Measurements from ENCODE around the gene KIF26B. TPM values are rescaled to one million over a fixed set of nuclear protein-coding genes. Genes with fewer than 3 reads are reported as not detected.

KIF26B gene
- total and polyA plus RNA-seq, 10 of the 15 experiments (the other 5 are each of a cell fraction or from before 2014, with no cell fraction given), result 0.35 to 11.6 (median 2.2) TPM

DNA sequence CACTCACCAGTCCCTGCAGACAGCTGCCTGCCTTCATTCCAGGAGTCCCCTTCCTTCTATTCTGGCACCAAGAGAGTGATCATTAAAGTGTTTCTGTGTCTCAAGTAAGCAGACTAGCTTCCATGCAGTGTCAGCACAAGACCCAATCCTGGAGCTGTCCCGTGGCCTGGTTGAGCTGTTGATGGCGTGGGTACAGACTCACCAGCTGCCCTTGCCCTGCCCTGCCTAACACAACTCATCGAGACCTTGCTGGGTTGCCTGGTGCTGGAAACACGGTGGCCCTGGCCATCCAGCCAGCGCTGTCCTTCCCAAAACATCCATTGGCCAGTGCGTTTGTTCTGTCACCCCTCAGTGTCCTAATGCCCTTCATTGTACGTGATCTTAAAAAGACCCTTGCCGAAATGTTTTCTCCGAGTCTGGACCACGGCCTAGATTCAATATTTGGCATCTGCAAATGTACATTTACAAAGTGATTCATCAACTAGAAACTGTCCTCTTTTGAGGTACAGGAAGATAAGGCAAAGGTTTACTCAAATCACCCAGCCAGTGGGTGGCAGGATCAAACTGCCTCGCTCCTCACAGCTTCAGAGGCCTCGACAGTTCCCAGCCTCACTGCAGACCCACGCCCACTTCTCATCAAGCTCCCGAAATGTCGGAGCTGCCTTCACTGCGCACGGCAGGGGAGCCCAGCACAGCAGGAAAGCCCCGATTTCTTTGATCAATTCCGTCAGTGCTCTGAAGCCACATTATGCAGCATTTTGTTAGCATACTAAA, 494.2 kb downstream of the KIF26B start:
- Histone ChIP-seq H3K9ac (ENCODE audit: control insufficient read depth, insufficient read depth, low read length) (no peak overlapping the region), H3K79me2 (ENCODE audit: control insufficient read depth, insufficient read depth, low read length) (peaks cover 17% of the 10 kb centered on the region), H2AFZ (ENCODE audit: control insufficient read depth, low read depth, low read length) (peak overlapping the region; percentile 52), H3K9me3 (replicated peaks; ENCODE audit: control insufficient read depth, insufficient read depth, low read length) (no peaks in the 10 kb centered on the region), H3K4me3 (peak overlapping the region; percentile 61), H3K4me2 (ENCODE audit: control insufficient read depth, insufficient read depth) (peak overlapping the region; percentile 61), H3K4me1 (ENCODE audit: control insufficient read depth, insufficient read depth, low read length) (peaks cover 21% of the 10 kb centered on the region), H3K36me3 (ENCODE audit: control insufficient read depth in 2 of 2, insufficient read depth in 2 of 2, low read length in 1 of 2) (no peaks in the 10 kb centered on the region), H4K20me1 (ENCODE audit: control insufficient read depth, insufficient read depth) (no peaks in the 10 kb centered on the region), H3K27me3 (replicated peaks in 1 of 2; ENCODE audit: control insufficient read depth in 2 of 2, insufficient read depth in 2 of 2, low read length in 1 of 2) (no peaks in the 10 kb centered on the region), H3K27ac (ENCODE audit: control insufficient read depth, insufficient read depth) (no peak overlapping the region)
- intact Hi-C loops (cut with micrococcal nuclease; ENCODE audit: unreplicated experiment) (loop anchor here (5.0 to 10.0 kb wide), 4 partner anchors 248 to 686 kb away; no protein-coding TSS in a partner anchor), in situ Hi-C loops (cut with MboI) (no loop called here)
- DNase-seq (ENCODE audit: low read depth, low spot score), result no peak
- ChIA-PET POLR2A (no interaction called here), CTCF (interaction anchor here (0.6 to 2.4 kb wide), 8 partner anchors 19 to 496 kb away, joined by 3 to 11 read pairs (median 4); no protein-coding TSS in a partner anchor), SMC1A (ENCODE audit: uncharacterized antibody, unreplicated experiment) (interaction anchor here (0.6 to 1.4 kb wide), 5 partner anchors 16 to 240 kb away, joined by 3 to 4 read pairs (median 3); no protein-coding TSS in a partner anchor), RAD21 (ENCODE audit: unreplicated experiment) (interaction anchor here (1.1 to 2.1 kb wide), 4 partner anchors 159 to 352 kb away, joined by 3 to 8 read pairs (median 3); no protein-coding TSS in a partner anchor)
- FAIRE-seq, result no peak
- BruUV-seq (replicated peaks), result no TSS peak
- peak; percentile 57 for ATAC-seq
- 40% methylated on average over 19 of the region's 19 CpGs for WGBS (ENCODE audit: insufficient coverage, insufficient replicate concordance, low lambda C conversion rate, missing lambda C conversion rate)
- TF ChIP-seq KAT2A (conservative IDR thresholded peaks at IDR 0.05; ENCODE audit: control insufficient read depth, low read depth, low read length) (no peak), SMC3 (IDR thresholded peaks at IDR 0.05; ENCODE audit: borderline replicate concordance, low read length) (0 out of 2 replicates have a peak, but pooled peaks have one; percentile 2), RAD21 (IDR thresholded peaks at IDR 0.05; ENCODE audit: insufficient read depth, low read depth, low read length) (peak; percentile 21; the same call in 1 of the 2 replicates), PBX3 (IDR thresholded peaks at IDR 0.05; ENCODE audit: insufficient replicate concordance, low read depth, low read length) (no peak), YY1 (IDR thresholded peaks at IDR 0.05; ENCODE audit: low read depth, low read length) (peak; percentile 12; the same call in 1 of the 2 replicates), POLR2A (IDR thresholded peaks at IDR 0.05; ENCODE audit: low read depth, low read length) (no peak), IRF3 (IDR thresholded peaks at IDR 0.05) (no peak), MEF2B (IDR thresholded peaks at IDR 0.05; ENCODE audit: partially characterized antibody, poor library complexity, severe bottlenecking) (no peak), FOXM1 (IDR thresholded peaks at IDR 0.05; ENCODE audit: low read depth, low read length) (no peak), NFXL1 (IDR thresholded peaks at IDR 0.05; ENCODE audit: borderline replicate concordance) (no peak), LARP7 (IDR thresholded peaks at IDR 0.05) (no peak), ZNF274 (IDR thresholded peaks at IDR 0.05; ENCODE audit: insufficient read depth, insufficient read length) (no peak), HCFC1 (IDR thresholded peaks at IDR 0.05; ENCODE audit: low read length) (no peak), GATAD2B (conservative IDR thresholded peaks at IDR 0.05; ENCODE audit: low read depth) (no peak), PAX8 (IDR thresholded peaks at IDR 0.05) (no peak)
- TF ChIP-seq, protein P1, sequence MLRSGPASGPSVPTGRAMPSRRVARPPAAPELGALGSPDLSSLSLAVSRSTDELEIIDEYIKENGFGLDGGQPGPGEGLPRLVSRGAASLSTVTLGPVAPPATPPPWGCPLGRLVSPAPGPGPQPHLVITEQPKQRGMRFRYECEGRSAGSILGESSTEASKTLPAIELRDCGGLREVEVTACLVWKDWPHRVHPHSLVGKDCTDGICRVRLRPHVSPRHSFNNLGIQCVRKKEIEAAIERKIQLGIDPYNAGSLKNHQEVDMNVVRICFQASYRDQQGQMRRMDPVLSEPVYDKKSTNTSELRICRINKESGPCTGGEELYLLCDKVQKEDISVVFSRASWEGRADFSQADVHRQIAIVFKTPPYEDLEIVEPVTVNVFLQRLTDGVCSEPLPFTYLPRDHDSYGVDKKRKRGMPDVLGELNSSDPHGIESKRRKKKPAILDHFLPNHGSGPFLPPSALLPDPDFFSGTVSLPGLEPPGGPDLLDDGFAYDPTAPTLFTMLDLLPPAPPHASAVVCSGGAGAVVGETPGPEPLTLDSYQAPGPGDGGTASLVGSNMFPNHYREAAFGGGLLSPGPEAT (IDR thresholded peaks at IDR 0.05; ENCODE audit: low read depth), result peak; percentile 45; the same call in 1 of the 2 replicates
